Measurements from ENCODE around the gene PDE4D.

- TF ChIP-seq CTCF (conservative IDR thresholded peaks at IDR 0.05; ENCODE audit: low read length) = no peak
- TF ChIP-seq EZH2phosphoT487 (IDR thresholded peaks at IDR 0.05; ENCODE audit: borderline replicate concordance, low read depth, low read length) = no peak
These were observed 76.0 kb downstream of the PDE4D start for GRCh38 chr5:59817536-59817935.
